Activated naive CD4-positive, alpha-beta T cell treated with Interleukin-2 at 50 U/mL for 16 hours (primary cell): Measurements from ENCODE around the gene EFR3B.
"Not testable (repeated sequence)": the region's sequence is repeated elsewhere in the genome, so short reads cannot be mapped to it uniquely, and the experiment has no call there.

Source experiments
- DNase-seq: peaks from one replicate; pipeline ENCODE4 v3.0.0-alpha.2; 2020

The EFR3B gene

GRCh38 chr2:25115249-25115883 is 73.5 kb downstream of the EFR3B start:
- DNase-seq = no peak

GRCh38 chr2:25115902-25116301 is 74.0 kb downstream of the EFR3B start:
- no peak for DNase-seq

GRCh38 chr2:25116956-25117355 is 75.1 kb downstream of the EFR3B start:
- no peak for DNase-seq

- DNase-seq = no peak
These were observed 77.4 kb downstream of the EFR3B start for GRCh38 chr2:25119263-25119662.

GRCh38 chr2:25122367-25122766 is 80.5 kb downstream of the EFR3B start:
- no peak for DNase-seq

- no peak for DNase-seq
These were observed 81.8 kb downstream of the EFR3B start for GRCh38 chr2:25123682-25124081.

- DNase-seq = no peak
These were observed 83.3 kb downstream of the EFR3B start for GRCh38 chr2:25125189-25125588.

- DNase-seq = no peak
These were observed 84.1 kb downstream of the EFR3B start for GRCh38 chr2:25125976-25126375.

- DNase-seq = not testable (repeated sequence)
These were observed 85.2 kb downstream of the EFR3B start for GRCh38 chr2:25127071-25127470.

GRCh38 chr2:25127646-25128045 is 85.8 kb downstream of the EFR3B start:
- no peak for DNase-seq

GRCh38 chr2:25129901-25130520 is 88.1 kb downstream of the EFR3B start:
- DNase-seq = no peak

- no peak for DNase-seq
These were observed 89.3 kb downstream of the EFR3B start for GRCh38 chr2:25131253-25131566.

- peak; percentile 27 for DNase-seq
These were observed 89.9 kb downstream of the EFR3B start for GRCh38 chr2:25131567-25132298.

- DNase-seq = no peak
These were observed 90.4 kb downstream of the EFR3B start for GRCh38 chr2:25132299-25132635.

GRCh38 chr2:25132693-25133092 is 90.8 kb downstream of the EFR3B start:
- DNase-seq = no peak

- DNase-seq = not testable (repeated sequence)
These were observed 98.7 kb downstream of the EFR3B start for GRCh38 chr2:25140535-25140934.

GRCh38 chr2:25141120-25141519 is 99.2 kb downstream of the EFR3B start:
- no peak for DNase-seq

- DNase-seq = no peak
These were observed 103.9 kb downstream of the EFR3B start for GRCh38 chr2:25145803-25146202.

- DNase-seq = no peak
These were observed 105.0 kb downstream of the EFR3B start for GRCh38 chr2:25146896-25147295.

GRCh38 chr2:25149646-25150045 is 107.8 kb downstream of the EFR3B start:
- DNase-seq = no peak

- DNase-seq = not testable (repeated sequence)
These were observed 109.1 kb downstream of the EFR3B start for GRCh38 chr2:25150993-25151392.

- no peak for DNase-seq
These were observed 109.8 kb downstream of the EFR3B start for GRCh38 chr2:25151718-25152117.

- DNase-seq = no peak
These were observed 113.5 kb downstream of the EFR3B start for GRCh38 chr2:25155401-25155800.

GRCh38 chr2:25158096-25158852 is 116.4 kb downstream of the EFR3B start:
- DNase-seq = no peak
